Caco-2 (cell line): ENCODE measurements around the gene ZNF593OS. TPM values are rescaled to one million over a fixed set of nuclear protein-coding genes. Genes with fewer than 3 reads are reported as not detected.

ENCODE experiments used
- BruUV-seq: library from RNA; stranded (reverse); fragments of 400-500 nt; replicated peaks from 2 replicates; lab custom pipeline; 2021; lab: Mats Ljungman, UMichigan
- CTCF ChIA-PET: fragments of 300-600 bp; sonication (Branson Sonifier 250); formaldehyde crosslinking; loops from one replicate; lab custom pipeline; 2022; ENCODE audit warnings: antibody characterized with exemption; lab: Charles Lee
- POLR2A ChIA-PET: fragments of 300-600 bp; sonication (Branson Sonifier 250); formaldehyde crosslinking; loops from one replicate; lab custom pipeline; 2022; ENCODE audit warnings: antibody characterized with exemption; lab: Charles Lee
- DNase-seq, 2 experiments: peaks; one replicate each; pipeline versions ENCODE4 v3.0.0 to v3.0.0-alpha.2; 2020 to 2022
- H3K27me3 ChIP-seq: replicated peaks from 2 replicates; pipeline ENCODE4 v1.6.0; 2011; ENCODE audit warnings: low read length; ENCODE audit not compliant: control insufficient read depth, insufficient read depth
- H3K36me3 ChIP-seq: 2 replicates; pipeline ENCODE4 v1.5.1; 2011; ENCODE audit warnings: low read length; ENCODE audit not compliant: control insufficient read depth, insufficient read depth
- H3K4me1 ChIP-seq: fragments of 250-450 bp; sonication (Bioruptor Pico); 2 replicates; pipeline ENCODE4 v1.5.1; 2020; ENCODE audit warnings: mild to moderate bottlenecking
- H3K4me3 ChIP-seq: 2 replicates; pipeline ENCODE4 v1.5.1; 2011; ENCODE audit warnings: low read depth, mild to moderate bottlenecking, control low read depth, low read length
- H3K9me3 ChIP-seq: fragments of 250-450 bp; sonication (Bioruptor Pico); 2 replicates; pipeline ENCODE4 v1.5.1; 2020; ENCODE audit warnings: mild to moderate bottlenecking, moderate library complexity
- H3K27ac Mint-ChIP-seq: one replicate; pipeline ENCODE4 v1.8.0; 2022; ENCODE audit warnings: mixed read lengths; ENCODE audit not compliant: unreplicated experiment
- H3K27me3 Mint-ChIP-seq: one replicate; pipeline ENCODE4 v1.8.0; 2022; ENCODE audit warnings: mixed read lengths; ENCODE audit not compliant: insufficient read depth, unreplicated experiment
- H3K36me3 Mint-ChIP-seq: one replicate; pipeline ENCODE4 v1.8.0; 2022; ENCODE audit warnings: mild to moderate bottlenecking, mixed read lengths; ENCODE audit not compliant: insufficient read depth, unreplicated experiment
- H3K4me1 Mint-ChIP-seq: one replicate; pipeline ENCODE4 v1.8.0; 2022; ENCODE audit warnings: low read depth, mixed read lengths; ENCODE audit not compliant: unreplicated experiment
- H3K4me3 Mint-ChIP-seq: one replicate; pipeline ENCODE4 v1.8.0; 2022; ENCODE audit warnings: mild to moderate bottlenecking, moderate library complexity, mixed read lengths; ENCODE audit not compliant: unreplicated experiment
- H3K9me3 Mint-ChIP-seq: one replicate; pipeline ENCODE4 v1.8.0; 2022; ENCODE audit warnings: mixed read lengths; ENCODE audit not compliant: unreplicated experiment
- CTCF ChIP-seq, 2 experiments: fragments of 200-600 bp in 1 of 2; IDR thresholded peaks; 1 replicate in 1 of 2; 2 replicates in 1 of 2; pipeline versions ENCODE4 v1.5.1 to v1.8.0; 2011 to 2022; ENCODE audit warnings: antibody characterized with exemption in 1 of 2, control low read depth in 1 of 2, inconsistent platforms in 1 of 2, low read depth in 1 of 2, low read length in 1 of 2, mild to moderate bottlenecking in 1 of 2, moderate library complexity in 1 of 2; ENCODE audit not compliant: insufficient read depth in 1 of 2, severe bottlenecking in 1 of 2, unreplicated experiment in 1 of 2
- intact Hi-C: fragments of 100-400 bp; cut with micrococcal nuclease; formaldehyde crosslinking; loops from one replicate; pipeline ENCODE4 v1.10.0; 2022; ENCODE audit not compliant: unreplicated experiment
- total RNA-seq: library from RNA; stranded (reverse); gene quantifications from 2 replicates; pipeline ENCODE4 v1.2.3, GENCODE V29; 2022

The ZNF593OS gene
- total RNA-seq, 1 experiment from 2014 or later: 0.45 TPM

DNA sequence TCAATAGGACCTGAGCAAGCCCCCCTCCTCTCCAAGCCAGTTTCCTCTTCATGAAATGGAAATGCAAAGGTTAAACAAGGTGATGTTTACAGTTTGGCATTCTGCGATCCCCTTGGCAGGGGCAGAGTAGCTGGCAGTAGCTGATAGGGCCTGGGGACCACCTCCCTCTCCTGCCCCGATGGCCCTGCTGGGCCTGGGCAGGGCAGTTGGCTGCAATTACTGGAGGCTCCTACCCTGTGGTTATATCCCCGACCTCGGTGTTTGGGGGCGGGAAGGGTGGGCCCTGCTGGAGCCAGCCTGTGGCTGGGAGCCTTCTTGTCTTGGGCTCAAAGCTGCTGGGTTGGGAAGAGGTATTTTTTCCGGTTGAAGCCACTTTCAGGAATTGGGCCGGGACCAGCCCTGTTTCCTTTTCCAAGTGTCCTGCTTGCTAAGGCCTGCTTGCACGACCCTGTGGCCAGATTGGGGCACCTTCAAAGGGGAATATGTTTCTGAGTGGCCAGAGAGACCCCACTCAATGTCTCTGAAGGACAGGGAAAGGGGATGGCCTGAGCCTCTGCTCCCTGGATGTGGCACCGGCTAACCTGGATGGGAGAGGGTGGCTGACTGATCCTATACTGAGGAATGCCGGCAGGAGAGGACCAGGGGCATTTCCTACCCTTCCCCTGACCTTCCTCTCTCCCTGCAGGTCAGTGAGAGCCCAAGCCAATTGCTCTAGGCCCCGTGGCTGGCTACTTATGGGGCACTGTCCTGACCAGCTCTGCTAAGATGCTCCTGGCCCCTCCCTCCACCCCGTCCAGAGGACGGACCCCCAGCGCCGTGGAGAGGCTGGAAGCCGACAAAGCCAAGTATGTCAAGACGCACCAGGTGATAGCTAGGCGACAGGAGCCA lies 10.9 kb downstream of the ZNF593OS start:
- no peaks in the 10 kb centered on the region for H3K9me3 ChIP-seq
- H3K4me3 ChIP-seq: peak overlapping the region; percentile 53
- CTCF ChIA-PET: interaction anchor here (1.2 to 2.1 kb wide), 2 partner anchors 16 to 124 kb away, joined by 5 to 13 read pairs; no protein-coding TSS in a partner anchor
- POLR2A ChIA-PET: interaction anchor here (0.6 kb wide), 1 partner anchor 186 kb away, joined by 5 read pairs; no protein-coding TSS in a partner anchor
- TF ChIP-seq CTCF (IDR thresholded peaks at IDR 0.05; ENCODE audit: insufficient read depth in 1 of 2, low read depth in 1 of 2, low read length in 1 of 2, severe bottlenecking in 1 of 2, unreplicated experiment in 1 of 2): no peak
- Mint-ChIP-seq H3K4me1 (peaks cover 14% of the 10 kb centered on the region), H3K27ac (no peak overlapping the region), H3K36me3 (no peaks in the 10 kb centered on the region), H3K9me3 (no peaks in the 10 kb centered on the region), H3K27me3 (no peaks in the 10 kb centered on the region), H3K4me3 (peak overlapping the region; percentile 72)
- intact Hi-C loops: loop anchor here (1.0 to 5.0 kb wide), 2 partner anchors 15 to 123 kb away; no protein-coding TSS in a partner anchor
- H3K4me1 ChIP-seq: peaks cover 29% of the 10 kb centered on the region
- H3K27me3 ChIP-seq: no peaks in the 10 kb centered on the region
- BruUV-seq: no TSS peak
- no peaks in the 10 kb centered on the region for H3K36me3 ChIP-seq
- no peak for DNase-seq

DNA sequence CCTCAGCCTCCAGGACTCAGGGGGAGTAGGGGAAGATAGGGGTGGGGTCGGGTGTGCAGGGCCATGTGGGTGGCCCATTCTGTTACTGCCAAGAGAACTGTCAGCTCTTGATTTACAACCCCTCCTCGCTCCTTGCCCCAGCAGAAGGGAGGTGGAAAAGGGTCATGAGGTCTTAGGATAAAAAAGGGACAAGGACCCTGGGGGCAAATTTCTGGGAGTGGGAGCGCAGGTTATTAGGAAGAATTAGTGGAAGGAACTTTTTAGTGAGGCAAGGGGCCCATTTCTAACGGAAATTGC lies 11.9 kb downstream of the ZNF593OS start:
- Histone ChIP-seq H3K4me3 (no peak overlapping the region), H3K4me1 (peaks cover 29% of the 10 kb centered on the region), H3K36me3 (no peaks in the 10 kb centered on the region), H3K9me3 (no peaks in the 10 kb centered on the region), H3K27me3 (no peaks in the 10 kb centered on the region)
- DNase-seq: no peak
- intact Hi-C loops: loop anchor here (5.0 kb wide), 1 partner anchor 122 kb away; no protein-coding TSS in a partner anchor
- Mint-ChIP-seq H3K4me1 (peaks cover 10% of the 10 kb centered on the region), H3K27ac (no peak overlapping the region), H3K27me3 (no peaks in the 10 kb centered on the region), H3K4me3 (no peak overlapping the region), H3K36me3 (no peaks in the 10 kb centered on the region), H3K9me3 (no peaks in the 10 kb centered on the region)
- TF ChIP-seq CTCF (IDR thresholded peaks at IDR 0.05; ENCODE audit: insufficient read depth in 1 of 2, low read depth in 1 of 2, low read length in 1 of 2, severe bottlenecking in 1 of 2, unreplicated experiment in 1 of 2): no peak
- CTCF ChIA-PET: interaction anchor here (1.6 kb wide), 1 partner anchor 10 kb away, joined by 5 read pairs; the partner anchor contains the start of gene ZNF593
- POLR2A ChIA-PET: no interaction called here
- BruUV-seq: no TSS peak

DNA sequence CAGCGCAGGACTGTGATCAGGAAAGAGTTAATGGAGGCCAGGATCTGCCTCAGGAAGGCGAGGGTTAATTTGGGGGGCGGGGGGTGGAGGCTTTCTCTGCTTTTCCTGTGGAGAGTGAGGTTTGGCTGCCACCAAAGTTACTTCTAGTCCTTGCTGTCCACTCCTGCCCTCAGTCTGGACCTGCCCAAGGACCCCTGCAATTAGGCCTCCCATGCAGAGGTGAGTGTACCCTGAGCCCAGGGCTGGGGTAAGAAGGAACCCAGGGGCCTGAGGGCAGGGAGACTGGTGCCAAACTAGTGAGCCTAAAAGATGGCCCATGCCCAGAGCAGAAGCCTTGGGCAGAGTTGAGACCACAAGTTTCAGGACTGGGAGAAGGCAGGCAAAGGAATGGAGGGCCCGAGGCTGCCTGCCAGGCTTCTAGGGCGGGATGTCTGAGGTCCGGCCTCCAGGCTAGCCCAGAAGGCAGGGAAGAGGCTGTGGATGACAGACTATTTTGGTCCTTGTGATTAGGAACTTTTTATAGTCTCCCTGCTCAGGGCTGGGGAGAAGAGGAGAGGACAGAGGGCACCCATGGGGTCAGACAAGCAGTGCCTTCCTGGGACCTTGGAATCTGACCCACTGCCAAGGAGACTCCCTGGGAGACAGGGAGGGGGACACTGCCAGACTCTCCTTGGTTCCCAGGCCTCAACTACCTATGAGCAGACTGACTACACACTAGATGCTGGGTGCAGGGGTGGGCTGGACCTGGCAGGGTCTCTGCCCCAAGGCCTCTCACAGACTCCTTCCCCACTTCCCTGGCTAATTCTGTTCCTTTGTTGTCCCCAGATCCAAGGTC lies 12.5 kb downstream of the ZNF593OS start, which contains the start of gene FAM110D:
Gene FAM110D (plus strand): TSS at position 172 of the 835 bp plus-strand sequence. CDS start 2,213 bp downstream, outside the sequence.
- no peak for DNase-seq
- no peaks in the 10 kb centered on the region for H3K27me3 Mint-ChIP-seq
- H3K9me3 Mint-ChIP-seq: no peaks in the 10 kb centered on the region
- BruUV-seq: no TSS peak
- Histone ChIP-seq H3K4me1 (peaks cover 26% of the 10 kb centered on the region), H3K4me3 (no peak within 1 kb of the TSS), H3K27me3 (no peaks in the 10 kb centered on the region), H3K36me3 (no peaks in the 10 kb centered on the region), H3K9me3 (no peaks in the 10 kb centered on the region)
- H3K27ac Mint-ChIP-seq: no peak within 1 kb of the TSS
- H3K4me3 Mint-ChIP-seq: no peak within 1 kb of the TSS
- peaks cover 8% of the 10 kb centered on the region for H3K4me1 Mint-ChIP-seq
- ChIA-PET POLR2A (no interaction called here), CTCF (interaction anchor here (1.6 kb wide), 1 partner anchor 11 kb away, joined by 5 read pairs; the partner anchor contains the start of gene ZNF593)
- TF ChIP-seq CTCF (IDR thresholded peaks at IDR 0.05; ENCODE audit: insufficient read depth in 1 of 2, low read depth in 1 of 2, low read length in 1 of 2, severe bottlenecking in 1 of 2, unreplicated experiment in 1 of 2): no peak
- H3K36me3 Mint-ChIP-seq: no peaks in the 10 kb centered on the region
- intact Hi-C loops: no loop called here
